Heart left ventricle (tissue), 16 donors: ENCODE results near the gene GRIFIN. TPM values are rescaled to one million over a fixed set of nuclear protein-coding genes. Genes with fewer than 3 reads are reported as not detected.

Experiments
- ATAC-seq, 4 donors: fragments of 200-7000 bp; cut with Tn5 transposase; one replicate each; pipeline ENCODE4 v1.9.1; 2020 to 2022; ENCODE audit warnings: moderate library complexity in 4 of 4, mild to moderate bottlenecking in 3 of 4, moderate number of reproducible peaks in 1 of 4
- DNase-seq, 5 donors: peaks; one replicate each; pipeline ENCODE4 v3.0.0-alpha.2; 2020
- H3K27ac ChIP-seq, 12 donors: fragments of 200-600 bp; sonication (generic) in 4 of 12; one replicate each; pipeline versions ENCODE4 v1.5.0 to v1.8.0; 2016 to 2022; ENCODE audit warnings: mild to moderate bottlenecking in 2 of 12
- H3K27me3 ChIP-seq, 9 donors: fragments of 200-600 bp; sonication (generic) in 2 of 9; one replicate each; pipeline versions ENCODE4 v1.5.1 to v1.8.0; 2016 to 2022; ENCODE audit warnings: mild to moderate bottlenecking in 3 of 9
- H3K36me3 ChIP-seq, 9 donors: fragments of 200-600 bp; sonication (generic) in 2 of 9; one replicate each; pipeline versions ENCODE4 v1.5.0 to v1.8.0; 2018 to 2022; ENCODE audit warnings: mild to moderate bottlenecking in 2 of 9
- H3K4me1 ChIP-seq, 12 donors: fragments of 200-600 bp; sonication (generic) in 4 of 12; one replicate each; pipeline versions ENCODE4 v1.5.0 to v1.8.0; 2016 to 2022; ENCODE audit warnings: mild to moderate bottlenecking in 3 of 12
- H3K4me3 ChIP-seq, 12 donors: fragments of 200-600 bp; sonication (generic) in 4 of 12; one replicate each; pipeline versions ENCODE4 v1.5.0 to v1.8.0; 2017 to 2022; ENCODE audit warnings: mild to moderate bottlenecking in 9 of 12, moderate library complexity in 4 of 12
- H3K9me3 ChIP-seq, 12 donors: fragments of 200-600 bp; sonication (generic) in 4 of 12; one replicate each; pipeline versions ENCODE4 v1.5.0 to v1.8.0; 2016 to 2022; ENCODE audit warnings: mild to moderate bottlenecking in 1 of 12
- CTCF ChIP-seq, 12 donors: fragments of 200-600 bp; sonication (generic) in 4 of 12; IDR thresholded peaks; one replicate each; pipeline versions ENCODE4 v1.5.0 to v1.8.0; 2018 to 2022; ENCODE audit warnings: antibody characterized with exemption in 12 of 12, mild to moderate bottlenecking in 5 of 12
- POLR2A ChIP-seq, 2 donors: fragments of 450-650 bp; IDR thresholded peaks; one replicate each; pipeline ENCODE4 v1.6.1; 2017; ENCODE audit warnings: antibody characterized with exemption in 2 of 2, mild to moderate bottlenecking in 2 of 2, moderate library complexity in 2 of 2
- WGBS, 4 donors: extraction: QIAGEN DNeasy Blood & Tissue Kit in 2 of 4; methylation state at CpG; one replicate each; pipeline versions ENCODE4 v1.1.5 to v1.1.7; 2013 to 2018; 5-methylcytosine and 5-hydroxymethylcytosine counted together
- intact Hi-C, 10 donors: fragments of 100-400 bp; cut with DNase I; formaldehyde crosslinking; loops; one replicate each; pipeline versions ENCODE4 v1.11.1 to v1.14.2; 2022
- polyA plus RNA-seq, 2 donors: library from polyadenylated mRNA; stranded (reverse); fragments of 200-250 nt; gene quantifications; one replicate each; pipeline ENCODE4 v1.2.3, GENCODE V29; 2013
- total RNA-seq, 9 donors: library from RNA; depleted of rRNA in 2 of 9; stranded (reverse); fragments of >200 nt in 2 of 9; fragmentation: NEBNext Ultra II Directional in 3 of 9; extraction: Animal tissue kit (Norgen Biotek cat#: 25700) in 3 of 9; gene quantifications; one replicate each; pipeline versions ENCODE4 v1.1.0 to v1.2.4, GENCODE V29; 2016 to 2023
- donor health status: ischemic (EF 13 %, LVEDD 7.1; RV severe dilation, severe dysfunction).
- donor health status: healthy with polysubstance abuse.
- donor health status: DM: no; HTN: yes; CAD: no.
- donor health status: DM: no; HTN: no; CAD: no.
- donor health status: ischemic (EF 25% LVEDD 6.9; RV normal size, moderate dysfunction).
- donor health status: ischemic (EF 25% LVEDD 5.7; RV mildly dilated, moderate dysfunction).
- donor health status: healthy.
- donor health status: DM: yes; HTN: yes; CAD: no.
- donor health status: ischemic (EF 35%, LVEDD 5.7; RV mildly dilated, moderate dysfunction).
- donor health status: nonischemic (EF 11% LVEDD 7.7; RV severe dilation, severe dysfunction).
- donor health status: DM: yes; HTN: yes; CAD: no.
- donor health status: PGD.
- donor health status: ischemic (EF 29% LVEDD 5.4; RV normal size, mild dysfunction).
- donor health status: nonischemic (EF 23%, LVEDD 6.1; RV moderate dilation, normal function).

Gene GRIFIN
- total and polyA plus RNA-seq, 11 donors, result not detected

GRCh38 chr7:2511769-2512168 is 35.6 kb upstream of the GRIFIN start:
- peaks cover 8 to 59% (median 47%) of the 10 kb centered on the region in 12 donors for H3K4me1 ChIP-seq
- 39 to 53% (median 48%) methylated on average over 11 to 18 of the region's 18 CpGs for WGBS, 4 donors
- intact Hi-C loops, result no loop called here
- H3K4me3 ChIP-seq, result peak overlapping the region in 3 of 12 donors; percentile 1 to 29 (median 5)
- H3K27me3 ChIP-seq, result no peaks in the 10 kb centered on the region
- ATAC-seq (no peak), DNase-seq (no peak)
- peak overlapping the region in 6 of 12 donors; percentile 36 to 89 (median 59) for H3K27ac ChIP-seq
- no peaks in the 10 kb centered on the region for H3K9me3 ChIP-seq
- no peaks in the 10 kb centered on the region for H3K36me3 ChIP-seq
- TF ChIP-seq POLR2A (IDR thresholded peaks at IDR 0.05), result no peak
- no peak for TF ChIP-seq CTCF (IDR thresholded peaks at IDR 0.05)

GRCh38 chr7:2510909-2511768 is 34.9 kb upstream of the GRIFIN start:
- Histone ChIP-seq H3K4me3 (peak overlapping the region in 3 of 12 donors; percentile 1 to 29 (median 5)), H3K27me3 (no peaks in the 10 kb centered on the region), H3K27ac (peak overlapping the region in 6 of 12 donors; percentile 36 to 89 (median 59)), H3K36me3 (no peaks in the 10 kb centered on the region), H3K4me1 (peaks cover 8 to 59% (median 47%) of the 10 kb centered on the region in 12 donors), H3K9me3 (no peaks in the 10 kb centered on the region)
- TF ChIP-seq CTCF (IDR thresholded peaks at IDR 0.05) (no peak), POLR2A (IDR thresholded peaks at IDR 0.05) (no peak)
- DNase-seq, result no peak
- ATAC-seq, result peak in 3 of 4 donors; percentile 12 to 35 (median 33)
- 51 to 59% (median 57%) methylated on average over 5 to 27 of the region's 27 CpGs for WGBS, 4 donors
- intact Hi-C loops, result no loop called here

- no peaks in the 10 kb centered on the region for H3K27me3 ChIP-seq
- intact Hi-C loops, result no loop called here
- no peak for DNase-seq
- H3K4me3 ChIP-seq, result peak overlapping the region in 1 of 12 donors; percentile 29
- peaks cover 8 to 59% (median 47%) of the 10 kb centered on the region in 12 donors for H3K4me1 ChIP-seq
- H3K36me3 ChIP-seq, result no peaks in the 10 kb centered on the region
- no peak for TF ChIP-seq POLR2A (IDR thresholded peaks at IDR 0.05)
- no peak for TF ChIP-seq CTCF (IDR thresholded peaks at IDR 0.05)
- H3K27ac ChIP-seq, result peak overlapping the region in 5 of 12 donors; percentile 52 to 89 (median 65)
- no peaks in the 10 kb centered on the region for H3K9me3 ChIP-seq
- 85 to 89% (median 87%) methylated on average over 12 to 13 of the region's 13 CpGs for WGBS, 4 donors
- ATAC-seq, result no peak
These were observed 34.1 kb upstream of the GRIFIN start for GRCh38 chr7:2510130-2510776.

- Histone ChIP-seq H3K4me1 (peaks cover 8 to 59% (median 47%) of the 10 kb centered on the region in 12 donors), H3K4me3 (peak overlapping the region in 1 of 12 donors; percentile 25), H3K9me3 (no peaks in the 10 kb centered on the region), H3K36me3 (no peaks in the 10 kb centered on the region), H3K27ac (peak overlapping the region in 4 of 12 donors; percentile 53 to 89 (median 78)), H3K27me3 (no peaks in the 10 kb centered on the region)
- no peak for TF ChIP-seq POLR2A (IDR thresholded peaks at IDR 0.05)
- TF ChIP-seq CTCF (IDR thresholded peaks at IDR 0.05), result no peak
- intact Hi-C loops, result no loop called here
- WGBS, 4 donors, result 77 to 100% (median 84%) methylated on average over 2 to 23 of the region's 23 CpGs
- no peak for ATAC-seq
- no peak for DNase-seq
These were observed 33.2 kb upstream of the GRIFIN start for GRCh38 chr7:2509298-2509906.
